LoVo (cell line): ENCODE data around the gene SELENOO.
A peak's percentile ranks its signal among the peaks of the same experiment; 100 is the strongest.
"Not testable (repeated sequence)": the region's sequence is repeated elsewhere in the genome, so short reads cannot be mapped to it uniquely, and the experiment has no call there.

Experiments
- DNase-seq: peaks from one replicate; pipeline ENCODE4 v3.0.0-alpha.2; 2016; ENCODE audit warnings: low spot score

The SELENOO gene

GRCh38 chr22:50201191-50202129, 649 bp downstream of the SELENOO start:
- no peak for DNase-seq

GRCh38 chr22:50202130-50202666, 1.4 kb downstream of the SELENOO start:
- no peak for DNase-seq

- no peak for DNase-seq
Measured at GRCh38 chr22:50203288-50203687, 2.5 kb downstream of the SELENOO start.

GRCh38 chr22:50204571-50204970, 3.8 kb downstream of the SELENOO start:
- DNase-seq = no peak

GRCh38 chr22:50204998-50205397, 4.2 kb downstream of the SELENOO start:
- DNase-seq = not testable (repeated sequence)

- DNase-seq = no peak
Measured at GRCh38 chr22:50205781-50206569, 5.2 kb downstream of the SELENOO start.

GRCh38 chr22:50206599-50206998, 5.8 kb downstream of the SELENOO start:
- no peak for DNase-seq

- no peak for DNase-seq
Measured at GRCh38 chr22:50207383-50208140, 6.8 kb downstream of the SELENOO start.

GRCh38 chr22:50208430-50208938, 7.7 kb downstream of the SELENOO start:
- no peak for DNase-seq

GRCh38 chr22:50208939-50209892, 8.4 kb downstream of the SELENOO start:
- no peak for DNase-seq

GRCh38 chr22:50209893-50210292, 9.1 kb downstream of the SELENOO start:
- peak; percentile 56 for DNase-seq

- DNase-seq = no peak
Measured at GRCh38 chr22:50210378-50211139, 9.7 kb downstream of the SELENOO start.

GRCh38 chr22:50211147-50211546, 10.3 kb downstream of the SELENOO start:
- DNase-seq = no peak

- DNase-seq = no peak
Measured at GRCh38 chr22:50213263-50213662, 12.5 kb downstream of the SELENOO start.

GRCh38 chr22:50215297-50216054, 14.7 kb downstream of the SELENOO start:
- no peak for DNase-seq

- no peak for DNase-seq
Measured at GRCh38 chr22:50216055-50216683, 15.4 kb downstream of the SELENOO start.

GRCh38 chr22:50216684-50217520, 16.1 kb downstream of the SELENOO start:
- DNase-seq = no peak
